Psoas muscle (tissue), 8 donors: ENCODE results near the gene LAMA3. TPM values are rescaled to one million over a fixed set of nuclear protein-coding genes. Genes with fewer than 3 reads are reported as not detected.

Experiments
- ATAC-seq, 4 donors: fragments of 200-7000 bp; cut with Tn5 transposase; one replicate each; pipeline ENCODE4 v1.9.1; 2020; ENCODE audit warnings: moderate library complexity in 3 of 4, mild to moderate bottlenecking in 2 of 4
- DNase-seq, 2 donors: peaks; one replicate each; pipeline ENCODE4 v3.0.0-alpha.2; 2020
- H3K27ac ChIP-seq: fragments of 200-600 bp; one replicate; pipeline ENCODE4 v1.8.0; 2022
- H3K27me3 ChIP-seq, 3 donors: fragments of 200-600 bp in 1 of 3; one replicate each; pipeline versions ENCODE4 v1.6.1 to v1.8.0; 2013 to 2022; ENCODE audit warnings: low read length in 2 of 3, mild to moderate bottlenecking in 2 of 3, moderate library complexity in 1 of 3; ENCODE audit not compliant: insufficient read depth in 3 of 3
- H3K36me3 ChIP-seq, 2 donors: fragments of 200-600 bp in 1 of 2; one replicate each; pipeline versions ENCODE4 v1.6.1 to v1.8.0; 2013 to 2022; ENCODE audit warnings: low read depth in 1 of 2, mild to moderate bottlenecking in 1 of 2, moderate library complexity in 1 of 2; ENCODE audit not compliant: insufficient read depth in 1 of 2
- H3K4me1 ChIP-seq: fragments of 200-600 bp; one replicate; pipeline ENCODE4 v1.8.0; 2022
- H3K4me3 ChIP-seq: fragments of 200-600 bp; one replicate; pipeline ENCODE4 v1.8.0; 2022; ENCODE audit warnings: mild to moderate bottlenecking
- H3K9me3 ChIP-seq: fragments of 200-600 bp; one replicate; pipeline ENCODE4 v1.8.0; 2022
- WGBS, 3 donors: extraction: QIAGEN DNeasy Blood & Tissue Kit; methylation state at CpG; one replicate each; pipeline versions ENCODE4 v1.1.6 to v1.1.7; 2013; 5-methylcytosine and 5-hydroxymethylcytosine counted together
- intact Hi-C, 2 donors: fragments of 100-400 bp; cut with DNase I; formaldehyde crosslinking; loops; one replicate each; pipeline versions ENCODE4 v1.11.0 to v1.14.2; 2022
- polyA plus RNA-seq, 3 donors: library from polyadenylated mRNA; stranded (reverse); fragments of 200-250 nt; gene quantifications; one replicate each; pipeline ENCODE4 v1.2.3, GENCODE V29; 2013
- total RNA-seq, 4 donors: library from RNA; stranded (reverse); fragmentation: NEBNext Ultra II Directional in 2 of 4; extraction: Animal tissue kit (Norgen Biotek cat#: 25700) in 2 of 4; gene quantifications; one replicate each; pipeline versions ENCODE4 v1.2.1 to v1.2.4, GENCODE V29; 2021 to 2023
- TF ChIP-seq, protein P1 (sequence below): fragments of 200-600 bp; IDR thresholded peaks from one replicate; pipeline ENCODE4 v1.8.0; 2022; ENCODE audit warnings: antibody characterized with exemption
- donor health status: healthy with polysubstance abuse.
- donor health status: DM: no; HTN: no; CAD: no; lungs with moderate emphysema.
- donor health status: Bipolar disorder and iron deficiency.
- donor health status: healthy.
- donor health status: DM: yes; HTN: yes; CAD: no.
- donor health status: DM: no; HTN: no; CAD: no.
- donor health status: DM: no; HTN: no; CAD: no.
- donor health status: DM: yes; HTN: yes; CAD: no.

LAMA3 gene
- total and polyA plus RNA-seq, 7 donors: 0.49 to 4.2 (median 1.8) TPM

GRCh38 chr18:23872701-23873550, 183.7 kb downstream of the LAMA3 start:
- DNase-seq (no peak), ATAC-seq (peak in 1 of 4 donors; percentile 20)

GRCh38 chr18:23875966-23876895, 187.0 kb downstream of the LAMA3 start:
- H3K27me3 ChIP-seq: no peaks in the 10 kb centered on the region

More at GRCh38 chr18:23872701-23873550, 183.7 kb downstream of the LAMA3 start:
- H3K4me1 ChIP-seq: no peaks in the 10 kb centered on the region
- 76 to 78% (median 77%) methylated on average over 25 of the region's 25 CpGs for WGBS, 3 donors
- H3K27ac ChIP-seq: no peak overlapping the region
- intact Hi-C loops: no loop called here
- no peaks in the 10 kb centered on the region for H3K9me3 ChIP-seq
- no peak overlapping the region for H3K4me3 ChIP-seq
- H3K27me3 ChIP-seq: no peaks in the 10 kb centered on the region
- TF ChIP-seq, protein P1, sequence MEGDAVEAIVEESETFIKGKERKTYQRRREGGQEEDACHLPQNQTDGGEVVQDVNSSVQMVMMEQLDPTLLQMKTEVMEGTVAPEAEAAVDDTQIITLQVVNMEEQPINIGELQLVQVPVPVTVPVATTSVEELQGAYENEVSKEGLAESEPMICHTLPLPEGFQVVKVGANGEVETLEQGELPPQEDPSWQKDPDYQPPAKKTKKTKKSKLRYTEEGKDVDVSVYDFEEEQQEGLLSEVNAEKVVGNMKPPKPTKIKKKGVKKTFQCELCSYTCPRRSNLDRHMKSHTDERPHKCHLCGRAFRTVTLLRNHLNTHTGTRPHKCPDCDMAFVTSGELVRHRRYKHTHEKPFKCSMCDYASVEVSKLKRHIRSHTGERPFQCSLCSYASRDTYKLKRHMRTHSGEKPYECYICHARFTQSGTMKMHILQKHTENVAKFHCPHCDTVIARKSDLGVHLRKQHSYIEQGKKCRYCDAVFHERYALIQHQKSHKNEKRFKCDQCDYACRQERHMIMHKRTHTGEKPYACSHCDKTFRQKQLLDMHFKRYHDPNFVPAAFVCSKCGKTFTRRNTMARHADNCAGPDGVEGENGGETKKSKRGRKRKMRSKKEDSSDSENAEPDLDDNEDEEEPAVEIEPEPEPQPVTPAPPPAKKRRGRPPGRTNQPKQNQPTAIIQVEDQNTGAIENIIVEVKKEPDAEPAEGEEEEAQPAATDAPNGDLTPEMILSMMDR: no peak
- H3K36me3 ChIP-seq: no peaks in the 10 kb centered on the region

GRCh38 chr18:23876921-23877320, 187.7 kb downstream of the LAMA3 start:
- intact Hi-C loops: no loop called here
- Histone ChIP-seq H3K27ac (no peak overlapping the region), H3K4me3 (no peak overlapping the region), H3K9me3 (no peaks in the 10 kb centered on the region), H3K4me1 (no peaks in the 10 kb centered on the region), H3K27me3 (no peaks in the 10 kb centered on the region), H3K36me3 (no peaks in the 10 kb centered on the region)
- TF ChIP-seq, protein P1: no peak
- DNase-seq (no peak), ATAC-seq (no peak)
- WGBS, 3 donors: 76 to 82% (median 81%) methylated on average over 7 of the region's 7 CpGs

More at GRCh38 chr18:23875966-23876895, 187.0 kb downstream of the LAMA3 start:
- ATAC-seq (no peak), DNase-seq (no peak)
- Histone ChIP-seq H3K4me1 (no peaks in the 10 kb centered on the region), H3K9me3 (no peaks in the 10 kb centered on the region), H3K36me3 (no peaks in the 10 kb centered on the region), H3K27ac (no peak overlapping the region), H3K4me3 (no peak overlapping the region)
- intact Hi-C loops: no loop called here
- WGBS, 3 donors: 77 to 82% (median 77%) methylated on average over 11 of the region's 11 CpGs
- TF ChIP-seq, protein P1: no peak

- Histone ChIP-seq H3K27me3 (no peaks in the 10 kb centered on the region), H3K4me1 (no peaks in the 10 kb centered on the region), H3K9me3 (no peaks in the 10 kb centered on the region), H3K4me3 (no peak overlapping the region), H3K27ac (no peak overlapping the region), H3K36me3 (no peaks in the 10 kb centered on the region)
- 64 to 80% (median 66%) methylated on average over 4 of the region's 4 CpGs for WGBS, 3 donors
- TF ChIP-seq, protein P1: no peak
- no peak for ATAC-seq
- intact Hi-C loops: no loop called here
- DNase-seq: no peak
Observed at GRCh38 chr18:23877371-23877770, 188.1 kb downstream of the LAMA3 start.
